UCSD-AML1 (cell line): ENCODE measurements around the gene FAM117A.
A peak's percentile ranks its signal among the peaks of the same experiment; 100 is the strongest.
"Not testable (repeated sequence)": the region's sequence is repeated elsewhere in the genome, so short reads cannot be mapped to it uniquely, and the experiment has no call there.

Experiments
- DNase-seq: peaks from one replicate; lab custom pipeline; 2025; ENCODE audit not compliant: unreplicated experiment; lab: John Stamatoyannopoulos, UW

Gene FAM117A

GRCh38 chr17:49680314-49680713 lies 83.6 kb downstream of the FAM117A start:
- no peak for DNase-seq

GRCh38 chr17:49677933-49678847 lies 85.7 kb downstream of the FAM117A start, which contains the start of gene SPOP:
Gene SPOP (minus strand): TSS chr17:49678097. CDS start chr17:49622810, 55,287 bp downstream.
- DNase-seq, result peak; percentile 99

- DNase-seq, result peak; percentile 96
Measured at GRCh38 chr17:49677134-49677932, 86.6 kb downstream of the FAM117A start.

GRCh38 chr17:49676276-49676868 lies 87.6 kb downstream of the FAM117A start:
- no peak for DNase-seq

DNA sequence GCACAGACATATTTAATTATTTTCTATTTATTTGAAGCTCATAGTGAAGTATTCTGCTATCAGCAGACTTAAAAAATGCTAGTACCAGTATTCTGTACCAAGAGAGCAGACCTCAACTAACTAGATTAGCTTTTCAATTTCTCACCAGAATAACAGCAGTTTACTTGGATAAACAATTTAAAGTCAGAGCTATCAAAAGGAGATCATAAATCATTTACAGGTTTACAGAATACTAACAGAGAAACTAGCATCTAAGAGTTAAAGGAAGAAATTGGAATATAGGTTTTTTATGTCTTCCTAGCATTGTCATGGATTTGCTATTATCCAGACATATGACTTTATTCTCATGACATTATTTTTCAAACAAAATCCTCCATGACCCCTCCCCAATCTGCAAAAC lies 89.4 kb downstream of the FAM117A start:
- DNase-seq, result no peak

DNA sequence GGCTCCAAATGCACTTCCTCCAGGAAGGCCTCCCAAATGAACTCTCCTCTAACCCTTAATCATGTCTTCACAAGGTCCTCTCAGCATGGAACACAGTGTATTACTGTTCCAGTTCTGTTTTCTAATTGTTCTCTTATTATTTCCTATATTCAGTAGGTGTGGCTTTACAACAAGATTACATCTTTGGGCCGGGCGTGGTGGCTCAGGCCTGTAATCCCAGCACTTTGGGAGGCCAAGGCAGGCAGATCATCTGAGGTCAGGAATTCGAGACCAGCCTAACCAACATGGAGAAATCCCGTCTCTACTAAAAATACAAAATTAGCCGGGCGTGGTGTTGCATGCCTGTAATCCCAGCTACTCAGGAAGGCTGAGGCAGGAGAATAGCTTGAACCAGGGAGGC lies 90.3 kb downstream of the FAM117A start:
- not testable (repeated sequence) for DNase-seq

- DNase-seq, result no peak
Measured at GRCh38 chr17:49670641-49671040, 93.3 kb downstream of the FAM117A start.

- no peak for DNase-seq
Measured at GRCh38 chr17:49670002-49670401, 93.9 kb downstream of the FAM117A start.

DNA sequence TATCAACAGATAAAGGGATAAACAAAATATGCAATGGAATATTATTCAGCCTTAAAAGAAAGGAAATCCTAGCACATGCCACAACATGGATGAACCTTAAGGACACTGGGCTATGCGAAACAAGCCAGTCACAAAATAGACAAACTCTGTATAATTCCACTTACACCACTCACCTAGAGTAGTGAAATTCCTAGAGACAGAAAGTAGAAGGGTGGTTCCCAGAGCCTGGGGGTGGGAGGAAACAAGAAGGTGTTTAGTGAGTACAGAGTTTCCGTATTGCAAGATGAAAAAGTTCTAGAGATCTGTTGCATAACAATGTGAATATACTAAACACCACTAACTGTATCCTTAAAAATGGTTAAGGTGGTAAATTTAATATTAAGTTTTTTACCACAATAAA lies 96.1 kb downstream of the FAM117A start:
- DNase-seq, result no peak

DNA sequence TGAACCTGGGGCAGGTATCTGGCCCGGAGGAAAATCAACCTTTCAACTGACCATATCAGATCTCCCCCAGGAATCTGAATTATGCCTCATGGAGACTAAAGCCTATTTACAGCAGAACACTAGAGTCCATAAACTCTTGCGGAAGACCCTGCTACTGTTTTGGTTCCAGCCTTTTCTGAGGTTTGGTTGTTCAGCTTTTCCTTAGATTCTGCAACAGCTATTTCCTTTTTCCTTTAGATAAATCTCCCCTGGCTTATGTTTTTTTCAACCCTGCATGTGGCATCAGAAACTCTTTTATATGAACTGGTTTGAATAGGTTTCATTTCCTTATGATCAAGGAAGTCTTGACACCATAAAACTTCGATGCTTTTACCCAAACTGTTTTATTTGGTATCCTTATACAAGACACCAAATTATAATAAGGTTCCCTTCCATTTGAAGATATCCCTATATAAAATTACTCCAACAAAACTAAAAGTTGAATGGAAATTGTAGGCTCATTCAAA lies 99.2 kb downstream of the FAM117A start:
- DNase-seq, result no peak
